ENCODE measurements around the gene PPP1R12C.
"Not testable (repeated sequence)": the region's sequence is repeated elsewhere in the genome, so short reads cannot be mapped to it uniquely, and the experiment has no call there.

DNA sequence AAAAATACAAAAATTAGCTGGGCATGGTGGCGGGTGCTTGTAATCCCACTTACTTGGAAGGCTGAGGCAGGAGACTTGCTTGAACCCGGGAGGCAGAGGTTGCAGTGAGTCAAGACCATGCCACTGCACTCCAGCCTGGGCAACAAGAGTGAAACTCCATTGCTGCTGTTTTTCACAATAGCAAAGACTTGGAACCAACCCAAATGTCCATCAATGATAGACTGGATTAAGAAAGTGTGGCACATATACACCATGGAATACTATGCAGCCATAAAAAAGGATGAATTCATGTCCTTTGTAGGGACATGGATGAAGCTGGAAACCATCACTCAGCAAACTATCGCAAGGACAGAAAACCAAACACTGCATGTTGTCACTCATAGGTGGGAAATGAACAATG is 10.2 kb downstream of the PPP1R12C start:
- TF ChIP-seq, protein P1, sequence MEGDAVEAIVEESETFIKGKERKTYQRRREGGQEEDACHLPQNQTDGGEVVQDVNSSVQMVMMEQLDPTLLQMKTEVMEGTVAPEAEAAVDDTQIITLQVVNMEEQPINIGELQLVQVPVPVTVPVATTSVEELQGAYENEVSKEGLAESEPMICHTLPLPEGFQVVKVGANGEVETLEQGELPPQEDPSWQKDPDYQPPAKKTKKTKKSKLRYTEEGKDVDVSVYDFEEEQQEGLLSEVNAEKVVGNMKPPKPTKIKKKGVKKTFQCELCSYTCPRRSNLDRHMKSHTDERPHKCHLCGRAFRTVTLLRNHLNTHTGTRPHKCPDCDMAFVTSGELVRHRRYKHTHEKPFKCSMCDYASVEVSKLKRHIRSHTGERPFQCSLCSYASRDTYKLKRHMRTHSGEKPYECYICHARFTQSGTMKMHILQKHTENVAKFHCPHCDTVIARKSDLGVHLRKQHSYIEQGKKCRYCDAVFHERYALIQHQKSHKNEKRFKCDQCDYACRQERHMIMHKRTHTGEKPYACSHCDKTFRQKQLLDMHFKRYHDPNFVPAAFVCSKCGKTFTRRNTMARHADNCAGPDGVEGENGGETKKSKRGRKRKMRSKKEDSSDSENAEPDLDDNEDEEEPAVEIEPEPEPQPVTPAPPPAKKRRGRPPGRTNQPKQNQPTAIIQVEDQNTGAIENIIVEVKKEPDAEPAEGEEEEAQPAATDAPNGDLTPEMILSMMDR (IDR thresholded peaks at IDR 0.05): not testable (repeated sequence)
- TF ChIP-seq POLR2A (IDR thresholded peaks at IDR 0.05): not testable (repeated sequence)
